Suppressor macrophage (primary cell): ENCODE results near the gene EPS8.

Experiments used
- DNase-seq, 4 experiments: peaks; one replicate each; pipeline ENCODE4 v3.0.0-alpha.2; 2020 to 2022

The EPS8 gene

GRCh38 chr12:15688838-15689625 is 100.2 kb downstream of the EPS8 start:
- peak; percentile 12 to 70 (median 60) for DNase-seq

- peak; percentile 68 to 85 (median 80) for DNase-seq
Observed at GRCh38 chr12:15688202-15688736, 100.9 kb downstream of the EPS8 start.

GRCh38 chr12:15687583-15687982 is 101.6 kb downstream of the EPS8 start:
- peak in 1 of 4 experiments; percentile 16 for DNase-seq

- DNase-seq = no peak
Observed at GRCh38 chr12:15684896-15685658, 104.1 kb downstream of the EPS8 start.

GRCh38 chr12:15682826-15683225 is 106.4 kb downstream of the EPS8 start:
- DNase-seq = no peak

- no peak for DNase-seq
Observed at GRCh38 chr12:15679151-15679550, 110.0 kb downstream of the EPS8 start.

GRCh38 chr12:15677726-15678201 is 111.4 kb downstream of the EPS8 start:
- no peak for DNase-seq

- no peak for DNase-seq
Observed at GRCh38 chr12:15677228-15677627, 112.0 kb downstream of the EPS8 start.

- peak in 2 of 4 experiments; percentile 30 to 46 for DNase-seq
Observed at GRCh38 chr12:15672671-15673270, 116.4 kb downstream of the EPS8 start.

GRCh38 chr12:15670756-15671155 is 118.4 kb downstream of the EPS8 start:
- DNase-seq = no peak

- no peak for DNase-seq
Observed at GRCh38 chr12:15669256-15669948, 119.8 kb downstream of the EPS8 start.

- no peak for DNase-seq
Observed at GRCh38 chr12:15664491-15664890, 124.7 kb downstream of the EPS8 start.

GRCh38 chr12:15662983-15663659 is 126.1 kb downstream of the EPS8 start:
- DNase-seq = no peak

GRCh38 chr12:15662303-15662980 is 126.7 kb downstream of the EPS8 start:
- DNase-seq = peak in 2 of 4 experiments; percentile 3 to 16

GRCh38 chr12:15651371-15651770 is 137.8 kb downstream of the EPS8 start:
- no peak for DNase-seq

- no peak for DNase-seq
Observed at GRCh38 chr12:15650399-15651128, 138.6 kb downstream of the EPS8 start.

- DNase-seq = no peak
Observed at GRCh38 chr12:15649347-15649746, 139.8 kb downstream of the EPS8 start.

GRCh38 chr12:15648558-15648957 is 140.6 kb downstream of the EPS8 start:
- DNase-seq = peak; percentile 31 to 68 (median 52)

GRCh38 chr12:15646581-15646980 is 142.6 kb downstream of the EPS8 start:
- no peak for DNase-seq

GRCh38 chr12:15644700-15645099 is 144.5 kb downstream of the EPS8 start:
- DNase-seq = no peak
